Subcutaneous adipose tissue (tissue), 4 donors: ENCODE measurements around the gene SLC22A16. TPM values are rescaled to one million over a fixed set of nuclear protein-coding genes. Genes with fewer than 3 reads are reported as not detected.

ENCODE experiments used
- CTCF ChIP-seq: fragments of 450-650 bp; IDR thresholded peaks from one replicate; pipeline ENCODE4 v1.5.1; 2016; ENCODE audit warnings: low read depth, mild to moderate bottlenecking, control low read depth, antibody characterized with exemption, moderate library complexity
- total RNA-seq, 4 donors: library from RNA; depleted of rRNA; stranded (reverse); fragments of >200 nt; gene quantifications; one replicate each; pipeline ENCODE4 v1.1.0, GENCODE V29; 2016

SLC22A16 gene
- total RNA-seq, 4 donors from 2014 or later = 2.2 to 9.3 (median 4.2) TPM; not detected in 1

GRCh38 chr6:110410511-110410910, 65.9 kb downstream of the SLC22A16 start:
- no peak for TF ChIP-seq CTCF

GRCh38 chr6:110409794-110410193, 66.6 kb downstream of the SLC22A16 start:
- no peak for TF ChIP-seq CTCF

- TF ChIP-seq CTCF = no peak
These were observed 67.5 kb downstream of the SLC22A16 start for GRCh38 chr6:110408901-110409300.

GRCh38 chr6:110404607-110405006, 71.8 kb downstream of the SLC22A16 start:
- TF ChIP-seq CTCF = no peak

- TF ChIP-seq CTCF = no peak
These were observed 74.7 kb downstream of the SLC22A16 start for GRCh38 chr6:110401585-110402176.

- TF ChIP-seq CTCF = no peak
These were observed 76.2 kb downstream of the SLC22A16 start for GRCh38 chr6:110400208-110400607.

- TF ChIP-seq CTCF = no peak
These were observed 77.0 kb downstream of the SLC22A16 start for GRCh38 chr6:110399219-110400071.
